HG02852 (cell line): ENCODE results near the gene BBLN.

Source experiments
- ATAC-seq: cut with Tn5 transposase; IDR thresholded peaks from one replicate; pipeline ENCODE4 v1.9.1; 2021; ENCODE audit warnings: mild to moderate bottlenecking, moderate library complexity; ENCODE audit not compliant: unreplicated experiment

The BBLN gene

DNA sequence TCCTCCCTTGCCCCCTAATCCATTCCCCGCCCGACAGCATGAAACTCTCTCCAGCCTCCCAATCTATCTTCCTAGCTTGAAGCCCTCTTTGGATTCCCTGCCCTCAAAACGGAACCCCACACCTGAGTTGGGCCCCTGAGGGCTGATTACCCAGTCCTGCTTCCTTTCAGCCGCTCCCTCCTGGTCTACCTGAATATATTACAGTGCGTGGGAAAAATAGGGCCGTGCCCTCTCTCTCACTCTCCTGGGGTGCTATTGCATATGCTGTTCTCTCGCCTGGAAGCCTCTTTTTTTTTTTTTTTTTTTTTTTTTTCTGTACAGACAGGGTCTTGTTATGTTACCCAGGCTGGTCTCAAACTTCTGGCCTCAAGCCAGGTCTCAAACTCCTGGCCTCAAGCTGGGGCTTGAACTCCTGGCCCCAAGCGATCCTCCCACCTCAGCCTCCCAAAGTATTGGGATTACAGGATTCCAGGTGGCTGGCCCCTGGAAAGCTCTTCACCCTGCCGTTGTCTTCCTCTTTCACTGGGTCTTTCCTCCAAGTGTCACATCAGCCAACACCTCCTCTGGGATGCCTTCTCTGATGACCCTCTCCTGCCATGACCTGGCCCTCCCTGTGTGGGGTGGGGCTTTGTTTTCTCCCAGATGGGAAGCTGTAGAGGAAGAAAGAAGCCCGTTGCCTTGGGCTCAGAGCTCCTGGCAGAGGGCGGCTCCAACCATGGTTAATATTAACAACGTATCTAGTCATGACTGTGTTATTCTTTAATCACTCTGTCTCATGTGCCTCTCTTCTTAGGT lies 51.3 kb downstream of the BBLN start:
- no peak for ATAC-seq

DNA sequence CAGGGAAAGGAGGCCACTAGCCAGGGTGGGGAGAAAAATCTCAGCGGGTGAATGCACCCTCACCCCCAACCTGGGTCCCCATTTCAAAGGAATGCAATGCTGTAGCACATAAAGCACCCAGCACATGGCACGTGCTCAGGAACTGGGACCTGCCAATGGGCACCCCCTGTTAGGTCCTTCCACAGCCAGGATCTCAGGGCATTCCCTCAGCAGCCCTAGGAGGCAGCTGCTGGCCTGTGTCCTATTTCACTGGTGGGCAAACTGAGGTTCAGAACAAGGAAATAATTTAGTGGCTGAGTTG lies 51.9 kb downstream of the BBLN start:
- no peak for ATAC-seq
